ENCODE results near the gene DCLK3.

DNA sequence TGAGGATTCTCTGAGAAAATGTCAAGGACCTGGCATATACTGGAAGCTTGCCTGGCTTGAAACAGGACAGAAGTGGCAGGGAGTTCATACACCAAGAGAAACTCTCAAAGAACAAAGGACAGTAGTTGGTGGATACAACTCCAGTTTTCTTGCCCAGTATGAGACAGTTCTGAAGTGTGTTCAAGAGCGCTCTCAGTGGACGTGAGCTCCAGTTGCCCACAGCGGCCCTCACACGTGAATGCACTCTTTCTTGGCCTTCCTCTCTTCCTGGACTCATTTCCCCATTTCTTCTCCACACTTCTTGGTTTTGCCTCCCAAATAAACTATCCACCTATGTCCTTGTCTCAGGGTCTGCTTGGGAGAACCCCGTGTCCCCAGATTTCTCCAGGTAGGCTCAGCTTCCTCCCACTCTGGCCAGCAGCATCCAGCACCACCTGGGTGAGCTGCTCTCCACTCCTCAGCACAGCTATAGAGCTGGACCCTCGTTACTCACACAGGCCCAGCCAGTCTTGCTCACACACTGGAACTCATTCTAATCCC, 54.5 kb downstream of the DCLK3 start:
- TF ChIP-seq ARNTL (CRISPR knock-in tag; IDR thresholded peaks at IDR 0.05; ENCODE audit: borderline replicate concordance, low read depth), result no peak
- TF ChIP-seq, protein P1, sequence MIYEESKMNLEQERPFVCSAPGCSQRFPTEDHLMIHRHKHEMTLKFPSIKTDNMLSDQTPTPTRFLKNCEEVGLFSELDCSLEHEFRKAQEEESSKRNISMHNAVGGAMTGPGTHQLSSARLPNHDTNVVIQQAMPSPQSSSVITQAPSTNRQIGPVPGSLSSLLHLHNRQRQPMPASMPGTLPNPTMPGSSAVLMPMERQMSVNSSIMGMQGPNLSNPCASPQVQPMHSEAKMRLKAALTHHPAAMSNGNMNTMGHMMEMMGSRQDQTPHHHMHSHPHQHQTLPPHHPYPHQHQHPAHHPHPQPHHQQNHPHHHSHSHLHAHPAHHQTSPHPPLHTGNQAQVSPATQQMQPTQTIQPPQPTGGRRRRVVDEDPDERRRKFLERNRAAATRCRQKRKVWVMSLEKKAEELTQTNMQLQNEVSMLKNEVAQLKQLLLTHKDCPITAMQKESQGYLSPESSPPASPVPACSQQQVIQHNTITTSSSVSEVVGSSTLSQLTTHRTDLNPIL (CRISPR knock-in tag; IDR thresholded peaks at IDR 0.05; ENCODE audit: low read depth), result no peak
- TF ChIP-seq, protein P2, sequence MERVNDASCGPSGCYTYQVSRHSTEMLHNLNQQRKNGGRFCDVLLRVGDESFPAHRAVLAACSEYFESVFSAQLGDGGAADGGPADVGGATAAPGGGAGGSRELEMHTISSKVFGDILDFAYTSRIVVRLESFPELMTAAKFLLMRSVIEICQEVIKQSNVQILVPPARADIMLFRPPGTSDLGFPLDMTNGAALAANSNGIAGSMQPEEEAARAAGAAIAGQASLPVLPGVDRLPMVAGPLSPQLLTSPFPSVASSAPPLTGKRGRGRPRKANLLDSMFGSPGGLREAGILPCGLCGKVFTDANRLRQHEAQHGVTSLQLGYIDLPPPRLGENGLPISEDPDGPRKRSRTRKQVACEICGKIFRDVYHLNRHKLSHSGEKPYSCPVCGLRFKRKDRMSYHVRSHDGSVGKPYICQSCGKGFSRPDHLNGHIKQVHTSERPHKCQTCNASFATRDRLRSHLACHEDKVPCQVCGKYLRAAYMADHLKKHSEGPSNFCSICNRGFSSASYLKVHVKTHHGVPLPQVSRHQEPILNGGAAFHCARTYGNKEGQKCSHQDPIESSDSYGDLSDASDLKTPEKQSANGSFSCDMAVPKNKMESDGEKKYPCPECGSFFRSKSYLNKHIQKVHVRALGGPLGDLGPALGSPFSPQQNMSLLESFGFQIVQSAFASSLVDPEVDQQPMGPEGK (CRISPR knock-in tag; IDR thresholded peaks at IDR 0.05; ENCODE audit: borderline replicate concordance), result no peak
- TF ChIP-seq GLIS3 (CRISPR knock-in tag; IDR thresholded peaks at IDR 0.05), result no peak
- no peak for TF ChIP-seq ZFP3 (CRISPR knock-in tag; IDR thresholded peaks at IDR 0.05)
- TF ChIP-seq ZNF8 (CRISPR knock-in tag; IDR thresholded peaks at IDR 0.05), result no peak
- TF ChIP-seq TCF4 (CRISPR knock-in tag; IDR thresholded peaks at IDR 0.05; ENCODE audit: borderline replicate concordance), result no peak
- TF ChIP-seq ESRRG (CRISPR knock-in tag; IDR thresholded peaks at IDR 0.05), result no peak
- TF ChIP-seq, protein P3, sequence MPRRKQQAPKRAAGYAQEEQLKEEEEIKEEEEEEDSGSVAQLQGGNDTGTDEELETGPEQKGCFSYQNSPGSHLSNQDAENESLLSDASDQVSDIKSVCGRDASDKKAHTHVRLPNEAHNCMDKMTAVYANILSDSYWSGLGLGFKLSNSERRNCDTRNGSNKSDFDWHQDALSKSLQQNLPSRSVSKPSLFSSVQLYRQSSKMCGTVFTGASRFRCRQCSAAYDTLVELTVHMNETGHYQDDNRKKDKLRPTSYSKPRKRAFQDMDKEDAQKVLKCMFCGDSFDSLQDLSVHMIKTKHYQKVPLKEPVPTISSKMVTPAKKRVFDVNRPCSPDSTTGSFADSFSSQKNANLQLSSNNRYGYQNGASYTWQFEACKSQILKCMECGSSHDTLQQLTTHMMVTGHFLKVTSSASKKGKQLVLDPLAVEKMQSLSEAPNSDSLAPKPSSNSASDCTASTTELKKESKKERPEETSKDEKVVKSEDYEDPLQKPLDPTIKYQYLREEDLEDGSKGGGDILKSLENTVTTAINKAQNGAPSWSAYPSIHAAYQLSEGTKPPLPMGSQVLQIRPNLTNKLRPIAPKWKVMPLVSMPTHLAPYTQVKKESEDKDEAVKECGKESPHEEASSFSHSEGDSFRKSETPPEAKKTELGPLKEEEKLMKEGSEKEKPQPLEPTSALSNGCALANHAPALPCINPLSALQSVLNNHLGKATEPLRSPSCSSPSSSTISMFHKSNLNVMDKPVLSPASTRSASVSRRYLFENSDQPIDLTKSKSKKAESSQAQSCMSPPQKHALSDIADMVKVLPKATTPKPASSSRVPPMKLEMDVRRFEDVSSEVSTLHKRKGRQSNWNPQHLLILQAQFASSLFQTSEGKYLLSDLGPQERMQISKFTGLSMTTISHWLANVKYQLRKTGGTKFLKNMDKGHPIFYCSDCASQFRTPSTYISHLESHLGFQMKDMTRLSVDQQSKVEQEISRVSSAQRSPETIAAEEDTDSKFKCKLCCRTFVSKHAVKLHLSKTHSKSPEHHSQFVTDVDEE (CRISPR knock-in tag; IDR thresholded peaks at IDR 0.05), result no peak
